BJ (cell line): Measurements from ENCODE around the gene PYCARD. TPM values are rescaled to one million over a fixed set of nuclear protein-coding genes. Genes with fewer than 3 reads are reported as not detected.
"Not testable (repeated sequence)": the region's sequence is repeated elsewhere in the genome, so short reads cannot be mapped to it uniquely, and the experiment has no call there.

Experiments used
- CTCF ChIA-PET: fragments of 350-600 bp; formaldehyde crosslinking; extraction: SDS; loops from one replicate; lab custom pipeline; 2021; ENCODE audit warnings: antibody characterized with exemption, inconsistent platforms; lab: Yijun Ruan, JAX
- POLR2A ChIA-PET: fragments of 300-600 bp; sonication (Branson Sonifier 250); formaldehyde crosslinking; extraction: SDS; loops from one replicate; lab custom pipeline; 2021; ENCODE audit warnings: antibody characterized with exemption; lab: Charles Lee
- DNase-seq: peaks from one replicate; pipeline ENCODE4 v3.0.0-alpha.2; 2011; ENCODE audit warnings: low read depth
- H3K27me3 ChIP-seq: 2 replicates; pipeline ENCODE4 v1.6.0; 2011; ENCODE audit warnings: low read length; ENCODE audit not compliant: control insufficient read depth, insufficient read depth
- H3K36me3 ChIP-seq: 2 replicates; pipeline ENCODE4 v1.5.1; 2011; ENCODE audit warnings: low read length; ENCODE audit not compliant: control insufficient read depth, insufficient read depth
- H3K4me3 ChIP-seq: 2 replicates; pipeline ENCODE4 v1.5.1; 2011; ENCODE audit warnings: low read depth, mild to moderate bottlenecking, control low read depth, low read length
- polyA plus RNA-seq: library from polyadenylated mRNA; depleted of rRNA; stranded (reverse); fragments of >200 nt; gene quantifications from 2 replicates; pipeline ENCODE4 v1.2.3, GENCODE V29; 2011
- TF ChIP-seq, protein P1 (sequence below): IDR thresholded peaks from 2 replicates; pipeline ENCODE4 v1.5.1; 2011; ENCODE audit warnings: low read depth, mild to moderate bottlenecking, control low read depth, inconsistent platforms, low read length, moderate library complexity; ENCODE audit not compliant: insufficient read depth

The PYCARD gene
- polyA plus RNA-seq, 1 experiment = 23.9 TPM

DNA sequence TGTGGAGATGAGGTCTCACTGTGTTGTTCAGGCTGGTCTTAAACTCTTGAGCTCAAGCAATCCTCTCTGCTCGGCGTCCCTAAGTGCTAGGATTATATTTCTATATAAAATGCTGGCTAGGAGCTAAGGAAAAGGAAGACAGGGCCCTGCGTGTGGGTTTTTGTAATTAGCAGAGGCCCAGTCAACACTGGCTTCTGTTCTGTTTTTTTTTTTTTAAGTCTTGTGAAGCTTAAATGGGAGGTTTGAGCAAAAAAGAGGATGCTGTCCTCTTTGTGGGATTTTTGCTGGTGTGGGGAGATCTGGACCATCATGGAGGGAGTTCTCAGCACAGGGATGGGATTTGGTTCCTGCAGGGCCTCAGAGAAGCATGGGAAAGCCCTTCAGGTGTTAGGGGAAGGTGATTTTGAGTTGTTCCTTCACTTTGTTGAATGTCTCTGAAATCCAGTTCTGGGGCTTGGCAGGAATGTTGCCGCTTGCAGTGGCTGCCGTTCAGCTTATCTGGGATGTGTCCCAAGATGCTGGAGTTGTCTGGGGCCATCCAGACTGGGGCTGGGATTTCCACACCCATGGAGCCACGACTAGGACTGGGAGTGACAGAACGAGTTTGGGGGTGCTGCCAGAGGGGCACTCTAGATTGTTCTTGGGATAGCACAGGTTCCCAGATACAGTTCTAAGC, 4.2 kb downstream of the PYCARD start:
- H3K36me3 ChIP-seq = peaks cover 19% of the 10 kb centered on the region
- DNase-seq = no peak
- TF ChIP-seq, protein P1, sequence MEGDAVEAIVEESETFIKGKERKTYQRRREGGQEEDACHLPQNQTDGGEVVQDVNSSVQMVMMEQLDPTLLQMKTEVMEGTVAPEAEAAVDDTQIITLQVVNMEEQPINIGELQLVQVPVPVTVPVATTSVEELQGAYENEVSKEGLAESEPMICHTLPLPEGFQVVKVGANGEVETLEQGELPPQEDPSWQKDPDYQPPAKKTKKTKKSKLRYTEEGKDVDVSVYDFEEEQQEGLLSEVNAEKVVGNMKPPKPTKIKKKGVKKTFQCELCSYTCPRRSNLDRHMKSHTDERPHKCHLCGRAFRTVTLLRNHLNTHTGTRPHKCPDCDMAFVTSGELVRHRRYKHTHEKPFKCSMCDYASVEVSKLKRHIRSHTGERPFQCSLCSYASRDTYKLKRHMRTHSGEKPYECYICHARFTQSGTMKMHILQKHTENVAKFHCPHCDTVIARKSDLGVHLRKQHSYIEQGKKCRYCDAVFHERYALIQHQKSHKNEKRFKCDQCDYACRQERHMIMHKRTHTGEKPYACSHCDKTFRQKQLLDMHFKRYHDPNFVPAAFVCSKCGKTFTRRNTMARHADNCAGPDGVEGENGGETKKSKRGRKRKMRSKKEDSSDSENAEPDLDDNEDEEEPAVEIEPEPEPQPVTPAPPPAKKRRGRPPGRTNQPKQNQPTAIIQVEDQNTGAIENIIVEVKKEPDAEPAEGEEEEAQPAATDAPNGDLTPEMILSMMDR = no peak
- ChIA-PET CTCF (no interaction called here), POLR2A (interaction anchor here (0.7 kb wide), 1 partner anchor 8 kb away, joined by 3 read pairs; no protein-coding TSS in a partner anchor)
- H3K27me3 ChIP-seq = no peaks in the 10 kb centered on the region
- no peak overlapping the region for H3K4me3 ChIP-seq

GRCh38 chr16:31196324-31197088, 6.1 kb downstream of the PYCARD start:
- POLR2A ChIA-PET = no interaction called here
- no peak for DNase-seq
- CTCF ChIA-PET = interaction anchor here (1.3 kb wide), 1 partner anchor 247 kb away, joined by 5 read pairs; the partner anchor contains the start of gene ZNF843
- TF ChIP-seq, protein P1 = no peak
- no peak overlapping the region for H3K4me3 ChIP-seq
- H3K36me3 ChIP-seq = peaks cover 26% of the 10 kb centered on the region
- no peaks in the 10 kb centered on the region for H3K27me3 ChIP-seq

DNA sequence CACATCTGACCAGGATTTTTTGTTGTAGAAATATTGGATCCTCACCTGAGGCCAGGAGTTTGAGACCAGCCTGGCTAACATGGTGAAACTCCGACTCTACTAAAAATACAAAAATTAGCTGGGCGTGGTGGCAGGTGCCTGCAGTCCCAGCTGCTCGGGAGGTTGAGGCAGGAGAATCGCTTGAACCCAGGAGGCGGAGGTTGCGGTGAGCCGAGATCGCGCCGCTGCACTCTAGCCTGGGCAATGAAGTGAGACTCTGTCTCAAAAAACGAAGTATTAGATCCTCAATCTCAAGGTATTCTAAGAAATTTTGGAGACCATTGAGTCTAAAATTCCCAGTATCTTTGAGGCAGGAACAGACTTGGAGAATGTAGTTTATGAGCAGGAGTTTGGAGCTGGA, 6.7 kb downstream of the PYCARD start:
- CTCF ChIA-PET = interaction anchor here (1.3 kb wide), 1 partner anchor 247 kb away, joined by 5 read pairs; the partner anchor contains the start of gene ZNF843
- POLR2A ChIA-PET = not testable (repeated sequence)

GRCh38 chr16:31194898-31195297, 7.7 kb downstream of the PYCARD start:
- no peak for DNase-seq
- H3K27me3 ChIP-seq = no peaks in the 10 kb centered on the region
- peaks cover 37% of the 10 kb centered on the region for H3K36me3 ChIP-seq
- TF ChIP-seq, protein P1 = no peak
- POLR2A ChIA-PET = no interaction called here
- CTCF ChIA-PET = no interaction called here
- no peak overlapping the region for H3K4me3 ChIP-seq

More for the DNA sequence above, 6.7 kb downstream of the PYCARD start:
- not testable (repeated sequence) for H3K4me3 ChIP-seq, DNase-seq, H3K27me3 ChIP-seq
- peaks cover 30% of the 10 kb centered on the region for H3K36me3 ChIP-seq

- CTCF ChIA-PET = interaction anchor here (0.6 kb wide), 1 partner anchor 236 kb away, joined by 3 read pairs; no protein-coding TSS in a partner anchor
- Histone ChIP-seq H3K27me3 (no peaks in the 10 kb centered on the region), H3K4me3 (no peak overlapping the region), H3K36me3 (peaks cover 46% of the 10 kb centered on the region)
- POLR2A ChIA-PET = interaction anchor here (0.9 kb wide), 1 partner anchor 51 kb away, joined by 3 read pairs; no protein-coding TSS in a partner anchor
- DNase-seq = no peak
- TF ChIP-seq, protein P1 = no peak
Measured at GRCh38 chr16:31193874-31194273, 8.7 kb downstream of the PYCARD start.
